ENCODE results near the gene FIGNL2. TPM values are rescaled to one million over a fixed set of nuclear protein-coding genes. Genes with fewer than 3 reads are reported as not detected.
A peak's percentile ranks its signal among the peaks of the same experiment; 100 is the strongest.

The FIGNL2 gene
- total and polyA plus RNA-seq, 2 of the 4 experiments (the other 2 are of a cell fraction): under 0.01 to 0.12 TPM

GRCh38 chr12:51815571-51815970 is 32.9 kb downstream of the FIGNL2 start:
- no peak overlapping the region for H2BK120ac ChIP-seq (ENCODE audit: low read depth, low read length)
- H3K9me3 ChIP-seq (ENCODE audit: control insufficient read depth, insufficient read depth, low read length): no peaks in the 10 kb centered on the region
- H3K23ac ChIP-seq (ENCODE audit: low read depth, low read length): 0 out of 2 replicates have a peak overlapping the region, but pooled peaks have one; percentile 9
- no peak overlapping the region for H2AK5ac ChIP-seq (ENCODE audit: low read depth, low read length)
- peaks cover 10% of the 10 kb centered on the region; the same call in 1 of the 2 replicates for H3K4me1 ChIP-seq (ENCODE audit: control insufficient read depth, insufficient read depth, low read length)
- no peak overlapping the region for H3K9ac ChIP-seq (ENCODE audit: low read depth, low read length)
- no peak overlapping the region for H3K4me2 ChIP-seq (ENCODE audit: low read depth, low read length)
- H3K4ac ChIP-seq (ENCODE audit: low read depth, low read length): no peak overlapping the region
- TF ChIP-seq RFX5 (IDR thresholded peaks at IDR 0.05; ENCODE audit: low read depth, low read length) (no peak), ELK1 (IDR thresholded peaks at IDR 0.05; ENCODE audit: borderline replicate concordance, low read depth, low read length) (no peak), BHLHE40 (IDR thresholded peaks at IDR 0.05; ENCODE audit: low read depth, low read length) (no peak), MAZ (IDR thresholded peaks at IDR 0.05; ENCODE audit: borderline replicate concordance, low read depth, low read length) (no peak), FOS (IDR thresholded peaks at IDR 0.05; ENCODE audit: low read depth, low read length) (no peak), POLR2A (IDR thresholded peaks at IDR 0.05; ENCODE audit: low read depth, low read length) (no peak), CEBPB (IDR thresholded peaks at IDR 0.05; ENCODE audit: low read depth, low read length) (no peak), RAD21 (IDR thresholded peaks at IDR 0.05; ENCODE audit: low read length) (no peak), RCOR1 (IDR thresholded peaks at IDR 0.05; ENCODE audit: insufficient replicate concordance, low read length) (no peak), CHD1 (IDR thresholded peaks at IDR 0.05; ENCODE audit: low read depth, low read length) (no peak), NFE2L2 (IDR thresholded peaks at IDR 0.05; ENCODE audit: low read depth, low read length) (no peak), MXI1 (IDR thresholded peaks at IDR 0.05; ENCODE audit: borderline replicate concordance, low read depth, low read length) (no peak), SMC3 (IDR thresholded peaks at IDR 0.05; ENCODE audit: low read depth, low read length) (no peak), MAFK (IDR thresholded peaks at IDR 0.05; ENCODE audit: low read depth, low read length) (no peak), CTCF (conservative IDR thresholded peaks at IDR 0.05; ENCODE audit: low read depth, low read length) (no peak), USF2 (IDR thresholded peaks at IDR 0.05; ENCODE audit: low read depth, low read length) (no peak)
- no TSS peak for BruUV-seq (replicated peaks)
- no peak overlapping the region for H2BK15ac ChIP-seq (ENCODE audit: low read depth, low read length)
- WGBS, 2 experiments (ENCODE audit: extremely low coverage in 2 of 2, insufficient read length in 1 of 2): no CpG with 5 or more reads among the region's 6 CpGs
- ATAC-seq (ENCODE audit: low read depth) (no peak), DNase-seq (no peak)
- dilution Hi-C loops (cut with HindIII; ENCODE audit: low sequenced_read_pairs, unreplicated experiment): no loop called here
- H3K79me1 ChIP-seq (ENCODE audit: low read depth in 1 of 2, low read length in 2 of 2): 0 out of 4 replicates have a peak, but pooled peaks cover 0 to 2% of the 10 kb centered on the region in 2 experiments
- intact Hi-C loops (cut with micrococcal nuclease): loop anchor here (2.0 kb wide), 2 partner anchors 283 to 391 kb away; partner anchors contain the start of gene SLC4A8
- no peak overlapping the region for H2BK5ac ChIP-seq (ENCODE audit: low read depth, low read length, poor library complexity, severe bottlenecking)
- H3K56ac ChIP-seq (ENCODE audit: extremely low read depth, insufficient read depth, low read length): no peak overlapping the region
- no peaks in the 10 kb centered on the region for H3K36me3 ChIP-seq (ENCODE audit: control insufficient read depth, insufficient read depth, low read length)
- H4K91ac ChIP-seq (ENCODE audit: insufficient read depth, low read depth, low read length): no peak overlapping the region
- no peak overlapping the region for H3K27ac ChIP-seq (ENCODE audit: insufficient read depth, low read length)
- POLR2A ChIA-PET (ENCODE audit: unreplicated experiment): no interaction called here
- H2BK20ac ChIP-seq (ENCODE audit: low read depth, low read length): no peak overlapping the region
- no peak overlapping the region for H2AFZ ChIP-seq (replicated peaks; ENCODE audit: low read length, poor library complexity)
- H3K9me1 ChIP-seq (ENCODE audit: insufficient read depth, low read length): no peaks in the 10 kb centered on the region; the same call in 1 of the 2 replicates
- no peak overlapping the region for H3K18ac ChIP-seq (ENCODE audit: low read depth, low read length)
- no peak overlapping the region for H4K5ac ChIP-seq (ENCODE audit: low read depth, low read length)
- no peak overlapping the region for H3K4me3 ChIP-seq (ENCODE audit: insufficient read depth, low read depth, low read length)
- in situ Hi-C loops (cut with MboI; ENCODE audit: low sequenced_read_pairs): no loop called here
- CTCF ChIA-PET: no interaction called here
- no peak overlapping the region for H3K14ac ChIP-seq (replicated peaks; ENCODE audit: low read depth, low read length)
- no peaks in the 10 kb centered on the region for H4K20me1 ChIP-seq (ENCODE audit: insufficient read depth, low read length)
- no peak overlapping the region for H2AK9ac ChIP-seq (replicated peaks; ENCODE audit: low read depth, low read length, poor library complexity)
- H4K8ac ChIP-seq (ENCODE audit: low read depth in 2 of 2, low read length in 2 of 2): no peak overlapping the region
- no peaks in the 10 kb centered on the region; the same call in 1 of the 2 replicates for H3K27me3 ChIP-seq (ENCODE audit: control insufficient read depth, insufficient read depth, low read length)

Data from IMR-90 (cell line).